Neutrophil (primary cell): Measurements from ENCODE around the gene TFAP2C.

Experiments
- H3K27ac ChIP-seq: fragments of 200-600 bp; sonication (generic); 2 replicates; pipeline ENCODE4 v1.5.1; 2016; ENCODE audit warnings: mild to moderate bottlenecking, moderate library complexity
- H3K27me3 ChIP-seq: fragments of 200-600 bp; sonication (generic); 2 replicates; pipeline ENCODE4 v1.6.0; 2016; ENCODE audit warnings: mild to moderate bottlenecking
- H3K36me3 ChIP-seq: fragments of 200-600 bp; sonication (generic); 2 replicates; pipeline ENCODE4 v1.5.1; 2017
- H3K4me1 ChIP-seq, 2 experiments: fragments of 200-600 bp in 1 of 2; sonication (generic) in 1 of 2; 1 replicate in 1 of 2; 2 replicates in 1 of 2; pipeline versions ENCODE4 v1.5.1 to v1.6.1; 2013 to 2016; ENCODE audit warnings: low read depth in 1 of 2, low read length in 1 of 2, mild to moderate bottlenecking in 1 of 2, moderate library complexity in 1 of 2; ENCODE audit not compliant: control insufficient read depth in 1 of 2, insufficient read depth in 1 of 2
- H3K4me3 ChIP-seq, 2 experiments: fragments of 200-600 bp in 1 of 2; sonication (generic) in 1 of 2; 1 replicate in 1 of 2; 2 replicates in 1 of 2; pipeline ENCODE4 v1.5.1; 2013 to 2016; ENCODE audit warnings: low read depth in 1 of 2, low read length in 1 of 2, mild to moderate bottlenecking in 1 of 2, moderate library complexity in 1 of 2
- H3K9me3 ChIP-seq: fragments of 200-600 bp; sonication (generic); 2 replicates; pipeline ENCODE4 v1.5.1; 2016
- CTCF ChIP-seq: fragments of 200-600 bp; sonication (generic); IDR thresholded peaks from 2 replicates; pipeline ENCODE4 v1.5.1; 2016; ENCODE audit warnings: antibody characterized with exemption

The TFAP2C gene

GRCh38 chr20:56673450-56673849 lies 44.3 kb downstream of the TFAP2C start:
- Histone ChIP-seq H3K27ac (no peak overlapping the region), H3K9me3 (no peaks in the 10 kb centered on the region), H3K4me1 (no peaks in the 10 kb centered on the region), H3K4me3 (no peak overlapping the region), H3K27me3 (no peaks in the 10 kb centered on the region), H3K36me3 (no peaks in the 10 kb centered on the region)
- TF ChIP-seq CTCF: no peak

GRCh38 chr20:56676001-56676400 lies 46.9 kb downstream of the TFAP2C start:
- Histone ChIP-seq H3K9me3 (no peaks in the 10 kb centered on the region), H3K27me3 (no peaks in the 10 kb centered on the region), H3K27ac (no peak overlapping the region), H3K36me3 (no peaks in the 10 kb centered on the region), H3K4me3 (no peak overlapping the region), H3K4me1 (no peaks in the 10 kb centered on the region)
- no peak for TF ChIP-seq CTCF

- Histone ChIP-seq H3K27me3 (no peaks in the 10 kb centered on the region), H3K9me3 (no peaks in the 10 kb centered on the region), H3K27ac (no peak overlapping the region), H3K4me3 (no peak overlapping the region), H3K4me1 (no peaks in the 10 kb centered on the region), H3K36me3 (no peaks in the 10 kb centered on the region)
- TF ChIP-seq CTCF: no peak
These were observed 47.6 kb downstream of the TFAP2C start for GRCh38 chr20:56676679-56677078.

GRCh38 chr20:56683077-56683865 lies 54.2 kb downstream of the TFAP2C start:
- no peak for TF ChIP-seq CTCF
- Histone ChIP-seq H3K27me3 (no peaks in the 10 kb centered on the region), H3K4me3 (no peak overlapping the region), H3K9me3 (no peaks in the 10 kb centered on the region), H3K36me3 (no peaks in the 10 kb centered on the region), H3K27ac (no peak overlapping the region), H3K4me1 (no peaks in the 10 kb centered on the region)

GRCh38 chr20:56685879-56686278 lies 56.8 kb downstream of the TFAP2C start:
- Histone ChIP-seq H3K4me1 (no peaks in the 10 kb centered on the region), H3K9me3 (no peaks in the 10 kb centered on the region), H3K36me3 (no peaks in the 10 kb centered on the region), H3K27me3 (peaks cover 6% of the 10 kb centered on the region), H3K27ac (no peak overlapping the region), H3K4me3 (no peak overlapping the region)
- no peak for TF ChIP-seq CTCF
